Measurements from ENCODE around the gene CLEC1A. TPM values are rescaled to one million over a fixed set of nuclear protein-coding genes. Genes with fewer than 3 reads are reported as not detected.
"Not testable (repeated sequence)": the region's sequence is repeated elsewhere in the genome, so short reads cannot be mapped to it uniquely, and the experiment has no call there.

CLEC1A gene
- total RNA-seq, 1 donor from 2014 or later: 0.04 TPM

DNA sequence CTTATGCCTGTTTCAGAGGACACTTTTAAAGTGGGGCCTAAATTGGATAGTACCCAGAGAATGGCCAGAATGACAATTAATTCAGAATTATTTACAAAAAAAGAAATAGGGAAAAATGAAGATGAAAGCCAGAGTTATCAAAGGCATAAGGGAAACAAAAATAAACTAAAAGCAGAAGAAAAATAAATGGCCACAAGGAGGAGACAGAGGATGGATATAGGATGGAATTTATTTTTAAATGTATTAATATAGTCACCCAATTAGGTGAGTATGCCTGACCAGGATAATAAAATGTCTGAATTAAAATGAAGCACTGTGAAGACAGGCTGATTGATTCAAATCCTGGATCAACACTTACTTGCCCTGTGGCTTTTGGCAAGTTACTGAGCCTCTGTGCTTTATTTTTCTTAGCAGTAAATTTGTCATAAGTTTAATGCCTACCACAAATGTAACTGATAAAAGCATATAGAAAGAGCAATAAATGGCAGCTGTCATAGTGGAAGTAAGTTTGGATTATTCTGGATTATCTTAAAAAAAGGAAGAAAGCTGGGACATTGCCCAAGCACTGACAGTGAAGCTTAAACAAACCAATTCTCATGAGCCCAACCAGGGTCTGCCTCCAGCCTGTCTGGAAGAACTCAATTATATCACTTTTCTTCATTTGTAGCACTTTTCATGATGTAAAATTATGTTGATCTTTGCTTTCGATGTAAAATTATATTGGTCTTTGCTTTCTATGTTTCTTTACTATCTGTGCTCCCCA, 64.8 kb downstream of the CLEC1A start:
- peak; percentile 18 for TF ChIP-seq CTCF (IDR thresholded peaks at IDR 0.05; ENCODE audit: insufficient read depth, low read length, poor library complexity, severe bottlenecking)

DNA sequence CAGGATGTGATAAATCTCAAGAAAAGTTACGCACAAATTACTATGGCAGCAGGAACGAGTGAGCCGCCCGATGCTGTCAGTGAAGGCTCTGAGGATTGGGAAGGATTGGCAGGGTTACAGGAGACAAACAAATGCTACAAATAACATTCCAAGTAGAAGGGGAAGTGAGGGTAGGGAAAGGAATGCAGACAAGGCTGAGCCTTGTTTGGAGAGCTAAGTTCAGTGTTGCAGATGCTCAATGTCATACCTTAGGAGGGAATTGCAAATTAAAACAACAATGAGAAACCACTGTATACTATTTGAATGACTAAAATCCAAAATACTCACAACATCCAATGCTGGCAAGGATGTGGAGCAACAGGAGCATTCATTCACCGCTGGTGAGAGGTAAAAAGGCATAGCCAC, 67.0 kb downstream of the CLEC1A start:
- TF ChIP-seq CTCF (IDR thresholded peaks at IDR 0.05; ENCODE audit: insufficient read depth, low read length, poor library complexity, severe bottlenecking): no peak
- Histone ChIP-seq H3K36me3 (ENCODE audit: control insufficient read depth, insufficient read depth, low read length) (no peaks in the 10 kb centered on the region), H3K27me3 (ENCODE audit: control insufficient read depth, insufficient read depth, low read length) (no peaks in the 10 kb centered on the region), H3K4me3 (ENCODE audit: low read depth, low read length) (no peak overlapping the region)
- peak; percentile 5 for DNase-seq (ENCODE audit: low read depth)

More for the DNA sequence above, 64.8 kb downstream of the CLEC1A start:
- H3K36me3 ChIP-seq (ENCODE audit: control insufficient read depth, insufficient read depth, low read length): no peaks in the 10 kb centered on the region
- no peak overlapping the region for H3K4me3 ChIP-seq (ENCODE audit: low read depth, low read length)
- no peaks in the 10 kb centered on the region for H3K27me3 ChIP-seq (ENCODE audit: control insufficient read depth, insufficient read depth, low read length)
- no peak for DNase-seq (ENCODE audit: low read depth)

- TF ChIP-seq CTCF (IDR thresholded peaks at IDR 0.05; ENCODE audit: insufficient read depth, low read length, poor library complexity, severe bottlenecking): no peak
- H3K27me3 ChIP-seq (ENCODE audit: control insufficient read depth, insufficient read depth, low read length): no peaks in the 10 kb centered on the region
- H3K36me3 ChIP-seq (ENCODE audit: control insufficient read depth, insufficient read depth, low read length): no peaks in the 10 kb centered on the region
- H3K4me3 ChIP-seq (ENCODE audit: low read depth, low read length): no peak overlapping the region
- no peak for DNase-seq (ENCODE audit: low read depth)
Observed at GRCh38 chr12:10031321-10031720, 67.5 kb downstream of the CLEC1A start.

DNA sequence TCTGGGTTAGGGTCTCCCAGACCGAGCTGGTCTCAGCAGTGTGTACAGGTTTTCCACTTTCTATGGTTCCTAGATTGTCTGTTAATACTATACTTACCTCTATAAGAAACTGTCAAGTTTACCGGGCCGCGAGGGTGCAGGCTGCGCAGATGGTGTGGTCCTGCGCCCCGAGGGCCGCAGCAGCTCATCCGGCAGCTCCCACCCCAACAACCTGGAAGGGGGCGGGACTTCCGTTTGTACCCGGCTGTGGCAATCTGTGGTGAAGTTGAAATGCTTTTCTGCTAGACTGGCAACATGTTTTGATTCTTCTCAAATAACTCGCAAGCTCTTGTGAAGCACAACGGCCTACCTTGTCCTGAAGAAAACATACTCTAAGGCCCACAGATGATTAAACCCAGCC, 68.3 kb downstream of the CLEC1A start, which contains the start of gene CLEC9A:
CLEC9A (plus strand) TSS at position 237 of the 400 bp plus-strand sequence. CDS start 22,006 bp downstream, outside the sequence.
- TF ChIP-seq CTCF (IDR thresholded peaks at IDR 0.05; ENCODE audit: insufficient read depth, low read length, poor library complexity, severe bottlenecking): no peak
- Histone ChIP-seq H3K4me3 (ENCODE audit: low read depth, low read length) (no peak within 1 kb of the TSS), H3K27me3 (ENCODE audit: control insufficient read depth, insufficient read depth, low read length) (no peaks in the 10 kb centered on the region), H3K36me3 (ENCODE audit: control insufficient read depth, insufficient read depth, low read length) (no peaks in the 10 kb centered on the region)
- no peak for DNase-seq (ENCODE audit: low read depth)

DNA sequence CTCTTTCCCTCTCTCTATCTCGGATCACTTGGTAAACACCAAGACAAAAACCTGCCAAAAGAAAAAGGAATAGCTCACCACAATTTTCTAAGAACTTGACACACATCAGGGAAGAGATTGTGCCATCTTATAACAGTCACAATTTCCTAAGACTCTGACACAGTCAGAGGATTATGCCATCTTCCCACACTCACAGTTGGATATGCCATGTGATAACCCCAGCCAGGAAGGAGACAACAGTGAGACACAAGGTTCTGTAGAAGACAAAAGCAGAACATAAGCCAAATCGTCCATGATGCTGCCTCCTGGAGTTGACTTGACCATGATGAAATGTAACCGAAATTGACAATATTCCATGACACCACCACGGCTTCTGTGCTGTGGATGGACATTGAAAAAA, 71.1 kb downstream of the CLEC1A start:
- Histone ChIP-seq H3K36me3 (ENCODE audit: control insufficient read depth, insufficient read depth, low read length) (no peaks in the 10 kb centered on the region), H3K4me3 (ENCODE audit: low read depth, low read length) (no peak overlapping the region), H3K27me3 (ENCODE audit: control insufficient read depth, insufficient read depth, low read length) (no peaks in the 10 kb centered on the region)
- no peak for DNase-seq (ENCODE audit: low read depth)
- TF ChIP-seq CTCF (IDR thresholded peaks at IDR 0.05; ENCODE audit: insufficient read depth, low read length, poor library complexity, severe bottlenecking): no peak

DNA sequence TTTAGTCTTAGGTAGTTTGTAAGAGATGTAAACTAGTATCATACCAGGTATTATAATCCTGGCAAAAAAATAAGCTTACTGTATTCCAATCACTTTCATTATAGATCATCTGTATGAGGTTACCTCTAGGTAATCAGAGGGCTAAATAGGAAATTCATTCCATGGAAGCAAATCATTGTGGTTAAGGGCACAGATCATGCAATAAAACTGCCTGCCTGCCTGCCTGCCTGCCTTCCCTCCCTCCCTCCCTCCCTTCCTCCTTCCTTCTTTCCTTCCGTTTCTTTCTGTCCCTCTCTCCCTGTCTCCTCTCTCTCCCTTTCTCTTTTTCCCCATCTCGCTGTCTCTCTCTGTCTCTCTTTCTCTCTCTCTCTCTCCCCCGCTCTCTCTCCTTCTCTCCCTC, 71.5 kb downstream of the CLEC1A start:
- no peak for DNase-seq (ENCODE audit: low read depth)
- TF ChIP-seq CTCF (IDR thresholded peaks at IDR 0.05; ENCODE audit: insufficient read depth, low read length, poor library complexity, severe bottlenecking): no peak
- H3K4me3 ChIP-seq (ENCODE audit: low read depth, low read length): no peak overlapping the region
- no peaks in the 10 kb centered on the region for H3K27me3 ChIP-seq (ENCODE audit: control insufficient read depth, insufficient read depth, low read length)
- no peaks in the 10 kb centered on the region for H3K36me3 ChIP-seq (ENCODE audit: control insufficient read depth, insufficient read depth, low read length)

DNA sequence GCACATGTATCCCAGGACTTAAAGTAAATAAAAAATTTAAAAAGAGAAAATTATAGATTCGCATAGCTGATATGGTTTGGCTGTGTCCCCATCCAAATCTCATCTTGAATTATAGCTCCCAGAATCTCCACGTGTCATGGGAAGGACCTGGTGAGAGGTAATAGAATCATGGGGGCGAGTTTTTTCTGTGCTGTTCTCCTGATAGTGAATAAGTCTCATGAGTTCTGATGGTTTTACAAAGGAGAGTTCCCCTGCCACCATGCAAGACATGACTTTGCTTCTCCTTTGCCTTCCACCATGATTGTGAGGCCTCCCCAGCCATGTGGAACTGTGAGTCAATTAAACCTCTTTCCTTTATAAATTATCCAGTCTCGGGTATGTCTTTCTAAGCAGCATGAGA, 72.1 kb downstream of the CLEC1A start:
- H3K36me3 ChIP-seq (ENCODE audit: control insufficient read depth, insufficient read depth, low read length); H3K4me3 ChIP-seq (ENCODE audit: low read depth, low read length); DNase-seq (ENCODE audit: low read depth); H3K27me3 ChIP-seq (ENCODE audit: control insufficient read depth, insufficient read depth, low read length): not testable (repeated sequence)

Measured in kidney epithelial cell (primary cell).